GM19395 (cell line): ENCODE results near the gene PGC.
A peak's percentile ranks its signal among the peaks of the same experiment; 100 is the strongest.

ENCODE experiments used
- ATAC-seq: cut with Tn5 transposase; IDR thresholded peaks from one replicate; pipeline ENCODE4 v1.9.1; 2021; ENCODE audit warnings: mild to moderate bottlenecking, moderate library complexity; ENCODE audit not compliant: unreplicated experiment

Gene PGC

DNA sequence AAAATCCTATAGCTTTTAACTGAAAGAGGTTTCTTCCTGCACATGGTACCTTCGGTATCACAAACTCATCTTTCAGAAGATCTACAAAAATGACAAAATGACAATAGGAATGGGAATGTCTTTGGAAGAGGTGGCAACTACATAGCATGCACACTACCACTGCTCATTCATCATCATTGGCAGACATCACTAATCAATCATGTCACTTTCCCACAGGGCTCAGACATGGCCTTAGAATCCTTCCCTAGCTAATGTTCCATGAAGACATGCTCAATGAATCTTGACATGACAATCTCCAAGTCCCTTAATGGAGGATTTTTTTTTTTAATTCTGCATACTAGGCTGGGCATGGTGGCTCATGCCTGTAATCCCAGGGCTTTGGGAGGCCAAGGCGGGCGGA lies 3.2 kb upstream of the PGC start:
- no peak for ATAC-seq

DNA sequence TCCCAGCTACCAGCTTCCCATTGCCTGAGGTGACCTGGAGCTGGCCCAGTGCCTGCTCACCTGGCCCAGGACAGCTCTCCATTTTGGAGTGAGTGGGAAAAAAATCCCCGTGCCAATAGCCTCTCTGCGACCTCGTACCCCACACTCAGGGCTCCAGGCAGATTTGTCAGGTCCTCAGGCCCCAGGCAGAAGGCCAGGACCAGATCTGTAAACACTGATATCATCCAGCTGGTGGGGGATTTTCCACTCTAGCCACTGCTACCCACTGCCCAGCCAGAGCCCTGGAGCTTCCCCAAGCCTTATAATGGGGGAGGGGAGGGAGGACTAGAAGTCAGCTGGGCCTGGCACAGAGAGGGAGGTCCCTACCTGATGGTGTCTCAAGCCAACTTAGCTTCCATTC lies 1.3 kb upstream of the PGC start:
- ATAC-seq = no peak

DNA sequence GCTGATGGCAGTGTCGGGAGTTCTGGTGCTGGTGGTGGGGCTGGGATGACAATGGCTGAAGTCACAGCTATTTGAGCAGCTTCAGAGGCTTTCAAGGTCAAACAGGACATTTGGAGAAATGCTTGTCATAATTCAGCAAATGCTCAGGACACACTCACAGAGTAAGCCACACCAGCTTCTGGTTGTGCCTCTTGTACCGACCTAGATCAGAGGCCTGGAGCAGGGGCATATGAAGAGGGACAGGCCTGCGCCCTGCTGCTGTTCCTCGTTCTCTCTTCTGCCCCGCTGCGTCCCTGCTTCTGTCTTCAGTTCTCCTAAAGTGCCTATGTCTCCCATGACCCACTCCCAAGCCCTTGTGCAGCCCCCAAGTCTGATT lies 893 bp upstream of the PGC start:
- no peak for ATAC-seq

DNA sequence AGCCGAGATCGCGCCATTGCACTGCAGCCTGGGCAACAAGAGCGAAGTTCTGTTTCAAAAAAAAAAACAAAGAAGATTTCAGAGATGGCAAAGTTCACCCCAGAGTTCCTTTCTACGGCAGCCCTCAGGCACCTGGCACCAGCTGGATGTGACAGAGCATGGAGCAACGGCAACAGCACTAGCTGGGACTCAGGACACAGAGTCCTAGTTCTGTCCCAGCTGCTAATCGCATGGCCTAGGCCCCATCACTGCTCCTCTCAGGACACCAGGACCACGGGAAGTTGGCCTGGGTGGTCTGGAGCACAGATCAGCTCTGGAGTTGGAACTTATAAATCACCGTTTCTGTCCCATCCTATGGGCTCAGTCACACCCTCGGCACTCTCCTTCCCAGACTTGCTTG lies 1.1 kb downstream of the PGC start:
- no peak for ATAC-seq

DNA sequence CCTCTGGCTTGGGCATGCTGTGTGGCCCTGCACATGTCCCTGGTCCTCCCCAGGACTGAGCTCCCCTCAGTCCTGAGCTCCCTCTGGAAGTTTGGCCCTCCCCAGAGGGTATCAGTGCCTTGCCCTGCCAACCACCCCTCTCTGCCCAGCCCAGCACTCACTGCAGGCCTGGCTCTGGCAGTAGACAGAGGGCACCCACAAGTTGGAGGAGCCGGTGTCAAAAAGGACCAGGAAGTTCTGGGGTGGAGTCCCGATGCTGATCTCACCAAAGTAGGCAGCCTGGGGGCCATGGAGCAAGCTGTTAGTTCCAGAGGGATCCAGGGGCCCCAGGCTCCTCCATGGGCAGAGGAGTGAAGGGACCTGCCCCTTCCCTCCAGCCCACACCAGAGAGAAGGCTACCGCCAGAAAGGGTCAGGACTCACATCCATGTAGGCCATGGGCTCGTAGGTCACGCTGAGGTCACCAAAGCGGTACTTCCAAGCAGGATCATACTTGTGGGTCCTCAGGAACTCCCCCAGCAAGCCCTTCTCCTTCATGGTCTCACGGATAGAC lies 2.9 kb downstream of the PGC start:
- ATAC-seq = no peak

DNA sequence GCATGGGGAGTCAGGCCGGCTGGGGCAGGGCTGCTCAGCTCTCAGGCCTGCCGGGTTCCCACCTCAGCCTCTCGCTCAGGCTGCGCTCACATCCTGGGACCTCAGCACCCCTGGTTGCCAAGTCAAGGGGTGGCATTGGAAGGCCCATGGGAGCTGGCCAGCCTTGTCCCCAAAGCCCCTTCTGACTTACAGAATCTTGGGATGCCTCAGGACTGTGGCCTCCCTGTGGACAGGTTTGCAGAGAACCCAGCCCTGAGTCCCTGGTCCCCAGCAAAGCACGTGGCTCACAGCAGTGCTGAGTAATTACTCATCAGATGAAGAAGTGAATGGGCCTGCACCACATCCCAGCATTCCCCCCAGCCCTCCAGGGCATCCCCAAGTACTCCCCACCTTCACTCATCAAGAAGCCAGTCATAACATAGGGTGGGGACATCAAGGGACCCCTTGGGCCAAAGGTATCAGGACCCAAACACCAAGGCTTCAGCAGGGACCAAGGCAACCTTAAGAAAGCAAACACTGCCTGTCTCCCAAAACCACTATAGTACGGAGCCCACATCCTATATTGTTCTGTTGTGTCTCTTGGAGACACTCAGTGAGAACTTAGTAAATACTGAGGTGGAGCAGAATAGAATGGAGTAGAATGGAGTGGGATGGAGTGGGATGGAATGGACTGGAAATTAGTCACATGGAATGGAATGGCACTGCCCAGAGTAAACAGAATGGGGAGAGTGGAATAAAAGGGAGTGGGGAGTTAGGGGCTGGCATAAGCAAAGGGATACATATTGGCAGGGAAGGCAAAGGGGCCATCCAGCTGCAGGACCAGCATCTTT lies 3.6 kb downstream of the PGC start:
- ATAC-seq = no peak

DNA sequence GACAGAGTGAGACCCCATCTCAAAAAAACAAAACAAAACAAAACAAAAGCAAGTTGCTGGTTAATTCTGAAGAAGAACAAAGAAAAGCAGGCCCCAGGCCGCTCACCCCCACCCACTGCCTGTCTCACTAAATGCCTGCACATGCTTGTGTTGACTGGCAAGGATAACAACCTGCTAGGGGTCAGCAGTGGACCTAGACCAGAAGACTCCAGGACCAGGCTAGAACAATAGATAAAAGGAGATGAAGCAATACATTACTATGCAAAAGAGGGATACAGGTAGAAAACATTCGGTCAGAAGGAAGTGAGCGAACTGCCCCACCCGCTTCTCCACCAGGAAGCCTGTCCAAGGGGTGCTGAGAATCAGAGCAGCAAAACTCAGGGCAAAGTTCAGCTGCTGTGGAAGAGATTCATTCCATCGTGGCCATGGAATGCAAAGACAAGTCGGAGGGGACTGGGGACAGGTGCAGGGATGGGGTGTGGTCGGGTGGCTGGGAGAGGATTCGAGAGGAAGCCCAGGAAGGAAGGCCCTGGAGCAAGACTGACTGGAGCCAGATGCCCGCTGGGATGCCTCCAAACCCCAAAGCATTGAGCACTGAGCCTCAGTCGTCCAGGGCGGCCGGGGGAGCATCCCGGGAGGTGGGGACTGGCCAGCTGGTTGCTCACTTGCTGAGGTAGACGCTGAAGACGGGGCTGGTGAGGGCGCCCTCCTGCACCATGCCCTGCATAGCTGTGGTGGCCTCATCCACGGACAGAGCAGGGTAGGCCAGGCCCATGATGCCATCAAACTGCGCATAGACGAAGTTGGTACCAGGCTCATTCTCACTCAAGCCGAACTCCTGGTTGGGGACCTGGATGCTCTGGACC lies 5.3 kb downstream of the PGC start:
- no peak for ATAC-seq

DNA sequence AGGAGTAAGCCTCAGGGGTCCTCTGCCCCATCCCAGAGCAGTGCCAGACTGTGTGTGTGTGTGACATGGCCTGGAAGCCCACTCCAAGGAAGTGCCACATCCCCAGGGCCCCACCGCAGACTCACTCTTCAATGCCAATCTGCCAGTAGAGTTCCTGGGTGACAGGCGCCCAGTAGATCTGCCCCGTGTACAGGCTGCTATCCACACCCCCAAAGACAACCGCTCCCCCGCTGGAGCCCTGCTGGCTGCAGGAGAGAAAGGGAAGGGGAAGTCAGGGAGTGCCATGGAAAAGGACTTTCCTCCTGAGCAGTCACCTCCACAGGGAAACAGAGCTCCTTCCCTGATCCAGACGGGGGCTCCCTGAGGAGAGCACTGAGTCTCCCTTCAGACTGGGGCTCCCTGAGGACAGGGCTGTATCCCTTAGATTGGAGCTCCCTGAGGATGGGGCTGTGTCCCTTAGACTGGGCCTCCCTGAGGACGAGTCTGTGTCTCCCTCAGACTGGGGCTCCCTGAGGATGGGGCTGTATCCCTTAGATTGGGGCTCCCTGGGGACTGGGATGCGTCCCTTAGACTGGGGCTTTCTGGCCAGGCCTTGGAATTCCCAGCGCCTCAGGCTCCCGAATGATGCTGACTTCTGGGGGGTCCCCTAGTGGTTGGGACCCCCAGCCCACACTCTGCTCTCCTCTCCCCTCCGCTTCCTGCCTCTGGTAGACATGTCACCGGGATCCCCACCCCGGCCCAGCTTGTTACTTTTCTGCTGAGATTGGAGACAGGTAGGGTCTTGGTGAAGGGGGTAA lies 6.6 kb downstream of the PGC start:
- no peak for ATAC-seq

DNA sequence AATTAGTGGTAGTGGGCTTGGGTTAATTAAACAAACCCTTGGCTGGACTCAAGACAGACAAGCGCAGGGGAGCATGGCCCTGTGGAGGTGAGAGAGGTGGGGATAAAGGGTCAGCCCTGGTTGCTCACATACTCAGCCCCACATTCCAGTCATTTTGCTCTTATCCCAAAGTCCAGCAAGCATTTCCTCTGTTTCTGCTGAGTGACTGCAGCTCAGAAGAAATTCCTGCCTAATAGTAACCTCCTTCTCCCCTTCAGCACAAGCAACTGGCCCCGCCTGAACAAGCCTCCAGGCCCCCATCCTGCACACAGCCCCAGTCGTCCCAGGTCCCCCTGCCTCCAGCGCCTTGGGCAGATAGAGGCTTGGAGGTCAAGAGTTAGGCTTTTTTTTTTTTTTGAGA lies 8.2 kb downstream of the PGC start:
- ATAC-seq = no peak

DNA sequence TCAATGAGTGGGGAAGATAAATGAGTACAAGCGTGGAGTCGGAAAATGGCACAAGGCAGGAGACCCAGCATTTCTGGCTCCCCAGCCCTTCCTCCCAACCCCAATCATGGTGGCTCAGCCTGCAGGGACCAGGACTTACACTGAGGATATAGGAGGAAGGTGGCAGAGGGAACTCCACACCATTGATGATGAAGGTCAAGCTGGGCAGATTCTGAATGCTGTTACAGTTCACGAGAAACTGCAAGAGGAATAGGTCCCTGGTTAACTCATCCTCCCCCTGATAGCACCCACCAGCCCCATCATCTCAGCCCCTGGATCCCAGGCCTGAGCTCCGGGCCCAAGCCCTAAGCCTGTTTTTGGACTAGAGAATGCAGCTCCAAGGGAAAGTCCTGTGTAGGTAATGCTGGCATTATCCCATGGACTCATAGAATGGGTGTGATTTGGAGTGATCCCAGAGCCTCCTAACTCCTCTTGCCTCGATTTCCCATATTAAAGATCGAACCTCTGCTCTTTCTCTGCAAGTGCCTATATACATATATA lies 9.5 kb downstream of the PGC start:
- no peak for ATAC-seq

DNA sequence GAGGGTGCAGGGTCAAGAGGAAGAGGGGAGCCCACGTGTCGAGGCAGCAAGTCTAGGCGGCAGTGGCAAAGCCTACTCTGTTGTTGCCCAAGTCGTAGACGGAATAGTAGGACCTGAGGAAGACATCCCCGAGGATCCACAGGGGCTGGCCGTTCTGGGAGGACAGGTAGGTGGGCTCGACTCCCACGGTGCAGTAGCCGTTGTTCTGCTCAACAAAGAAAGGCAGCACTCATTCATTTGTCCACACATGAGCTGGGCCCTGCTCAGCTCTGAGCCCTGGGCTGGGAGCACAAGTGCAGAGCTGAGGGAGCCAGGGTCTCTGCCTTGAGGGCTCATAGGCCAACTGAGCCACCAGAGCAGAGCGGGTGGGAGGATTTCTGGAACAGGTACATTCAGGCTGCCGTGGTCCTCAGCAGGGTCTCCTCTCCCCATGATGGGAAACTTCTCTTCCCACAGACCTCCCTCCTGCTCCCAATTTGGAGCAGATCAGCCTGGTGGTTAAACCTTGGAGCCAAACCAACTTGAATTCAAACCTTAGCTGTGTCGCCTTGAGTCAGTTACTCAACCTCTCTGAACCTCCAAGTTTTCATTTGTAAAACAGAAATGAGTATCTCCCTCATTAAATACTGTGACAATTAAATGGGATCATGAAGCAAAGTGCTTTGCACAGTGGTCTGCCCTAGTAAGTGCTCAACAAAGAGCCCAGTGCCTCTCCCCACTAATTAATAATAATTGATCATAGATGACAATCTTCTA lies 10.2 kb downstream of the PGC start:
- ATAC-seq = no peak

DNA sequence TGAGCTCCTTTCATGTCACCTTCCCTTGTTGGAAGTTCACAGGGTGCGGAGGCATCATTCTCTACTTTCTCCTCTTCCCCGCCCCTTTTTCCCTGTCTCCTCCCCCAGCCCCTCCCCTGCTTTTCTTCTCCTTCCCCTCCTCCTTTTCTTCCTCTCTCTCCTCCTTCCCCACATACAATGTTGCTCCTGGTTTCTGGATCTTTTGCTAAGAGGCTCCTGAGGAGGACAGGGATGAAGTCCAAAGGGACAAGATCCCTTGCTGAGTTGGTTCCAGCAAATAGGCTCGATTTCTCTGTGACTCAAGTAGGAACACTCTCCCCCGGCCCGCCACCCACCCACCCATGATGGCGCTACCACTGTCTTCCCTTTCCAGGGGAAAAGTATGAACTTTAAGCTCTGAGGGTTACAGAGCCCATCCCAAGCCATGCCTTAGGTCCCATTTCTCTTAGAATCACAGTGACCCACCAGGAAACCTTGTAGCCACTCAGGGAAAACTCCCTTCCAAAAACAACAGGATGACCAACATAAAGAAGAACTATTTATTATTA lies 10.9 kb downstream of the PGC start:
- ATAC-seq = no peak

DNA sequence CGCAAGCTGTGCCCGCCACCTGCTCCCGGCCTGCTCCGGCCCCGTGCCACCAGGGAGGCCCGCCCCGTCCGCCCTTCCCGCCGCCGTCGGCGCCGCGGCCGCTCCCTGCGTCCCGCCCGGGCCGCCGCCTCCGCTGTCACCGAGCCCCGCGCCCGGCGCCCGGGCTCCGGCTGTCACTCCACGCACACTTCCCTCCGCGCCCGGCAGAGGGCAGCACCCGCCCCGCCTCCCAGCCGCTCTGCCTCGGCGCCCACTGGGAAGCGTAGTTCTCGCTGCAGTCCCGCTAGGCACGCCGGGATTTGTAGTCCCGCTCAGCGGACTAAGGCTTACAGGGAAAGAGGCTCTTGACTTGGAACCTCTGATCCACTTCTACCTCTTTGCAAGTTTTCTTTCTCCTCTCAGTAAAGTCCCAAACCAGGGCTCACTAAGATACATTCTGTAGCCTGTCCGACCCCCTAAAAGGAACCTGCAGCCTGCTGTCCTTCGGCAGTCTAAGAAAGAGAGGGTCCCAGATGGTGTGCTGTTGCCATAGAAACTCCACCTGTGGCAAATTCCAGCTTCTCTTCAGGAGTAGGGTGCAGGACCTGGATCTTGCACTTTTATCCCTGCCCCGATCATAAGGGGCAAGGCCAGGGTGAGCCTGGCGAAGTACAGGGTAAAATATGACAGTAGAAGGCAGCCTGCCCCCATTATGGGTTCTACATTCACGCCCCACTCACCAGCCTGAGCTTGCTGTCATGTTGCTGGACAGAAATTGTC lies 11.6 kb downstream of the PGC start, which contains the start of gene TFEB:
TSS of gene TFEB (minus strand) at position 182 of the 759 bp plus-strand sequence. CDS start 44,395 bp downstream, outside the sequence.
- ATAC-seq = peak; percentile 46

DNA sequence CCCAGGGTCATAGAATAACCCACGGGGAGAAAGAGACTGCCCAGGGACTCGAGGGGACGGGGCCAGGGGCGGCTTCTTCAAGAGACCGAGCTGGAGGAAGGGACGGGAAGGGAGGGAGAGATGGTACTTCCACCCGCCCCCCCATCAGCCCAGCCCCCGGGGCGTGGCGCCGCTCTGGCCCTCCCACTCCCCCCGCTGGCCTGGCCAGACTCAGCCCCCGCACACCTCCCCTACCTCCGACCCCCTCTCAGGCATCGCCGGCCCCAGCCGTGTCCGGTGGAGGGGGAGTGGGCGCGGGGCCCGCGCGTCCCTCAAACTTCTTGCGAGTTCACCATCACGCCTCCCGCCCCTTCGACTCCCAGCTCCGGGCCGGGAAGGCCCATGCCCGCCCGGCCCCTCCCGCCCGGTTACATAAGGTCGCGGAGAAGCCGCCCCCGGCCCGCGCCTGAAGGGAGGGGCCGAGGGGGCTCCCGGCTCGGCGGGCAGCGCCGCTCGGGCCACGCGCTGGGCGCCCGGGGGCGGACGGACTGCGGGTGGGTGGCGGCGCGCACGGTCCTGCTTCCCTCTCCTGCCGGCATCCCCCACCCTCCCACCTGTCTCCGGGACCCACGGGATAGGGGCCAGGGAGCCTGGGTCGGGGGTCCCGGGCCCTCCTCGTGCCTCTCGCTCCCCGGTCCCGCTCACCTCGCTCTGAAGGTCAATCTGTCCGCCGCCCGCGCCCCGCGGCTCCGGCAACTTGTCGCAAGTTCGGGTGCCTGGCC lies 12.4 kb downstream of the PGC start:
- ATAC-seq = peak; percentile 24

DNA sequence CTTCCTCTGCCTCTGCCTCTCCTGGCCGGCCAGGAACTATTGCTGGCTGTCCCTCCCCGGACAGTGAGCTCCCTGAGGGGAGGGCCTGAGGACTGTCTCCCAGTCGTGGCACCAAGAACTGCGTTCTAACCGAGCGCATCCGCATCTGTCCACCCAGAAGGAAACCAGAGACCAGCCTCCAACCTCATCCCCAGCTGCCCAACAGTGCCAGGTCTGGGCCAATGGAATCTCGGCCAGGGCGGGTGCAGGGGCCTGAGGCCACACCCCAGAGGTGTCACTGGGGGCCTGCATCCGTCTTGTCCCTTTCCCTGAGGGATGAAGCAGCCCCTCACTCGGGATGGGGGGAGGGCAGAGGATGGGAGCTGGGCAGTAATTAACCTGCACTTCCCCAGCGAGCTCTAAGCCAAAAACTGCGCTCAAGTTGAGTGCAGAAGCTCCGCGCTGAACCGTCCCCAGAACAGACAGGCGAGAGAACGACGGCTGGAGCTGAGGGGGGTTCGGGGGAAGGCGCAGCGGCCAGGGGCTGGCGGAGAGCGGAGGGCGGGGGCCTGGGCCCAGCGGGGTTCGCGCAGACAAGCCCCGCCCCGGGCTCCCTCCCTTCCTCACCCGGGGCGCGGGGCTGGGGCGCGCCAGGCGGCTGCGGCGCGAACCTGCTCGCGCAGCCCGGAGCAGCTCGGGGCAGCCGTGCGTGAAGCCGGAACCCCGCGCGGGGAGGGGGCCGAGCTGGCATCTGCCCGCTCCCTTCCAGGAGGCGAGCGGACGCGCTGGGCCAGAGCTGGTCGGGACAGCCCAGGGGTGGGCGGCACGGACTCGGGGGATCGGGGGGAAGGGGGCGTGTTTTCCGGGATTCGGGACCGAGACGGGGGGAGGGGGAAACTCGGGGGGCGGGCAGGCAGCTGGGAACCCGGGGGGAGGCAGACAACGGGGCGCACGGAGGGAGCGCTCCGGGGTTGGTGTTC lies 13.2 kb downstream of the PGC start:
- peak; percentile 42 for ATAC-seq

DNA sequence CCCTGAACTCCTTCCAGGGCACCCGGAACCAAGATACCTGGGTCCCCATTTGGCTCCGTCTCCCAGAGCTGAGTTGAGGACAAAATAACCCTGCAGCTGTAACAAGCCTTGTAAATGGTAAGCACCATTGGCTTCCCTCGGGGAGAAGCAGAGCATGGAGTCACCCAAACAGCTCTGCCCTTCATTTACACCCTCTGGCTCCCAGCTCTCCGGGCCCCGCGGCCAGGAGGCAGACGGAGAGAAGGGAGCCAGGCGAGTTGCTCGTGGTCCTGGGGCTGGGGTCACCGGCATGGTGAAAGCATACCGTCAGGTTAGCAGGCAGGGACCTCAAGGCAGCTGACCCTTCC lies 13.9 kb downstream of the PGC start:
- ATAC-seq = no peak
